ENCODE data around the gene TTC28. TPM values are rescaled to one million over a fixed set of nuclear protein-coding genes. Genes with fewer than 3 reads are reported as not detected.
"Not testable (repeated sequence)": the region's sequence is repeated elsewhere in the genome, so short reads cannot be mapped to it uniquely, and the experiment has no call there.

TTC28 gene
- total RNA-seq, 1 donor = 19.7 TPM

DNA sequence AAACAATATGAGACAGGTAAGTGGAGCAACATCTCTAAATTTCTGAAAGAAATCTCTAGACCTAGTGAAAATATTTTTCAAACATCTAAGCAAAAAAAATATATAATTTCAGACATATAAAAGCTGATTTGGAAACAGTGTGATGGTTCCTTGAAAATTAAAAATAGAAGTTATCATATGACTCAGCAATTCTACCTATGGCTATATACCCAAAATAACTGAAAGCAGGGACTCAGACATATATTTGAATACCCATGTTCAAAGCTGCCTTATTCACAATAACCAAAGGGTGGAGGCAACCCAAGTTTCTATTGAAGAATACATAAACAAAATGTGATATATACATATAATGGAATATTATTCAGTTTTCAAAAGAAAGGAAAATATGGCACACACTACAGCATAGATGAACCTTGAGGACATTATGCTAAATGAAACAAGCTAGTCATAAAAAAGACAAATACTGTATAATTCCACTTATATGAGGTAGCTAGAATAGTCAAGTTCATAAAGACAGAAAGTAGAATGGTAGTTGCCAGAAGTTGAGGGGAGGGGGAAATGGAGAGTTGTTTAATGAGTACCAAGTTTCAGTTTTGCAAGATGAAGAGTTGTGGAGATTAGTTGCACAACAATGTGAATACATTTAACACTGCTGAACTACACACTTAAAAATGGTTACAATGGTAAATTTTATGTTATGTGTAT lies 300.4 kb downstream of the TTC28 start:
- DNase-seq (ENCODE audit: low read depth in 2 of 3, low spot score in 2 of 3) = no peak

DNA sequence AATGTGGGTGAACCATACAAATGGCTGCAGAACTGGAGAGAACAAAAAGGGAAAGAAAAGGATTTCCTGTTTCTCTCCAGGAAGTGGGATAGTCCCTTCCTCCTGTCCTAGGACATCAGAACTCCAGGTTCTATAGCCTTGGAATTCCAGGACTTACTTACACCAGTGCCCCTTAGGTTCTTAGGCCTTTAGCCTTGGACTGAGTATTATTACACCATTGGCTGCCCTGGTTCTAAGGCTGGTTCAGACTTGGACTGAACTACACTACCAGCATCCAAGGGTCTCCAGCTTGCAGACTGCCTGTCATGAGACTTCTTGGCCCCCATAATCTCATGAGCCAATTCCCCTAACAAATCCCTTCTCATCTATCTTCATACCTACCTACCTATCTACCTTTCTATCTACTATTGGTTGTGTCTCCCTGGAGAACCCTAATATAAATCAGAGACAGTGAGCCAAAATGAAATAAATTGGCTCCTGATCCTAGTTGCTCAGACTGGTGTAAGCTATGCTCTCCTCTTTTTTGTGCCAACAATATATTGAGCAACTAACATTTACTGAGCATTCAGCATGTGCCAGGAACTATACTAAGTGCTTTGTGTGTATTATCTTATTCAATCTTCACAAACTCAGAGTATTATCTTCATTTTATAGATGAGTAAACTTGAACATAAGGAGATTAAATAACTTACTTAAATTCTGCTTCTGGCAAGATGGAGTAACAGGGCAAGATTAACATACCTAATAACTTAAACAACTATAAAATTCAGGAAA lies 303.7 kb downstream of the TTC28 start:
- no peak for DNase-seq (ENCODE audit: low read depth in 2 of 3, low spot score in 2 of 3)

DNA sequence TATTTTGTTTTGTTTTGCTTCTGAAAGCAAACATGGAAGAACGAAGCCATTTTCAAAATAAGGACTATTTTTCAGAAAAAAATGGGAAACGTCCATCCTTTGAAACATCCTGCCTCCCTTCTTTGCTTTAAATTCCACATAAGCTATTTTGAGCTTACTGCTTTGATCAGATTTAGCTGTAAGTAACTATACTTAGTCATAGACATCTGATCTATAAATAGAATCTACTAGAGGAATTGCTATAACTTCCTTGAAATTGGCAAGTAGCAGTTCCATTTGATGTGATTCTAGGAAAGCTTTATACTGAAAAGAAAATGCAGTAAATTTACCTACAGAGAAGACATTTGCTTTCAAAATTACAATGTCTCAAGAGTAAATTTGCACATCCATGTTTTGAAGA lies 305.8 kb downstream of the TTC28 start:
- DNase-seq (ENCODE audit: low read depth in 2 of 3, low spot score in 2 of 3) = peak in 1 of 3 donors; percentile 5

- DNase-seq (ENCODE audit: low read depth in 2 of 3, low spot score in 2 of 3) = peak in 1 of 3 donors; percentile 26
Measured at GRCh38 chr22:28369854-28370253, 309.8 kb downstream of the TTC28 start.

DNA sequence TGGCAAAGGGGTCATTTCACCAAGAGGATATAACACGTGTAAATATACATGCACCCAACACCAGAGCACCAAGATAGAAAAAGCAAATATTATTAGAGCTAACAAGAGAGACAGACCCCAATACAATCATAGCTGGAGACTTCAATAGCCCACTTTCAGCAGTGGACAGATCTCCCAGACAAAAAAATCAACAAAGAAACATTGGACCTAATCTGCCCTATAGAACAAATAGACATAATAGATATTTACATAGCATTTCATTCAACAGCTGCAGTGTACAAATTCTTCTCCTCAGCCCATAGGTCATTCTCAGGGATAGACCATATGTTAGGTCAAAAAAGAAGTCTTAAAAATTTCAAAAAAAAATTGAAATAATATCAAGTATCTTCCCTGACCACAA lies 312.8 kb downstream of the TTC28 start:
- DNase-seq (ENCODE audit: low read depth in 2 of 3, low spot score in 2 of 3) = no peak

DNA sequence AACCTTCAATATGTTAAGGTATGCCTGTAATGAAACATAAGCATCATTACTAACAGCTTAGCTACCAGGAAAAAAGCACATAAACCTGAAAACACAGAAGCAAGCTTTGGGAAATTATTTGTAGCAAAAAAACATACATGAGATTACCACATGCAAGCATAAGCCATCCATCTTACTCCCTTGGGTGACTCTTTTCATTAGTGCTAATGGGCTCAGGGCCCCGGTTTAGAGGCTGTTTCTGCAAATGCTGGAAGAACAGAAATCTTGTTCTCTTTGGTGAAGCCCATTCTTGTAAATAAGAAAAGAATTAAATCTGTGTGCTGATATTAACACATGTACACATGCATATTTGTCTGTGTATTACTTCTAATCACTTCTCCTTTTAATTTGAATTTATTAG lies 314.3 kb downstream of the TTC28 start:
- DNase-seq (ENCODE audit: low read depth in 2 of 3, low spot score in 2 of 3) = no peak

GRCh38 chr22:28364105-28364504 lies 315.5 kb downstream of the TTC28 start:
- not testable (repeated sequence) for DNase-seq (ENCODE audit: low read depth in 2 of 3, low spot score in 2 of 3)

DNA sequence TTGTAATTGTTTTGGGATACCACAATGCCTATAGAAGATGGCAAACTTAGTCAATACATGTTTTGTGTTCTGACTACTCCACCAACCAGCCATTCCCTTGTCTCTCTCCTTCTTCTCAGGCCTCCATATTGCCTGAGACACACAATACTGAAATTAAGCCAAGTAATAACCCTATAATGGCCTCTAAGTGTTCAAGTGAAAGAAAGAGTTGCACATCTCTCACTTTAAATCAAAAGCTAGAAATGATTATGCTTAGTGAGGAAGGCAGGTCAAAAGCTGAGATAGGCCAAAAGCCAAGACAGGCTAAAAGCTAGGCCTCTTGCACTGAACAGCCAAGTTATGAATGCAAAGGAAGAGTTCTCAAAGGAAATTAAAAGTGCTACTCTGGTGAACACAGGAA lies 318.7 kb downstream of the TTC28 start:
- no peak for DNase-seq (ENCODE audit: low read depth in 2 of 3, low spot score in 2 of 3)

DNA sequence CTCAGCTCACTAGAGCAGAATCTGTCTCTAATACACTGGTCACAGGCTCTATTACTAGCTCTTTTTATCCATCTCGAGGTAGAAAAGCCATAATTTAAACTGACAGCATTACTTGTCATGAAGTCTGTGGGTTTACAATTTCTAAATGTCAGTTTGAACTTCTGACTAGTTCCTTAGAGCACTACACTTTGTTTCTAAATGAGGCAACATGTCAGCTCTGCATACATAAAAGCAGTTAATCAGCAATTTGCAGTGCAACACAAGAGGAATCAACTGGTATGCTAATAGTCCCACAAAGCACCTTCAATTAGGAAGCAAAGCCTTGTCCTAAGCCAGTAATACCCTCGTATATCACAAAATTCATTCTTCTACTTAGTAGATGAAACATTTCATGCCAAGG lies 321.3 kb downstream of the TTC28 start:
- DNase-seq (ENCODE audit: low read depth in 2 of 3, low spot score in 2 of 3) = no peak

DNA sequence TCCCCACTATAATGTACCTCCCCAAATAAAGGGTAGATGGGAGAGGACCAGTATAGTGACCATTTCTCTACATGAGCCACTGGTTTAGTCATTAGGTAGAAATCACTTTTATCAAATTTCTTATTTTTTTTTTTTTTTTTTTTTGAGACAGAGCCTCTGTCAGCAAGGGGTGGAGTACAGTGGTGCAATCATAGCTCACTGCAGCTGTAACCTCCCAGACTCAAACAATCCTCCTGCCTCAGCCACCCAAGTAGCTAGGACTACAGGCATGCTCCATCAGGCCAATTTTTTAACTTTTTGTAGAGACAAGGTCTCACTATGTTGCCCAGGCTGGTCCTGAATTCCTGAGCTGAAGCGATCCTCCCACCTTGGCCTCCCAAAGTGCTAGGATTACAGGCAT lies 322.4 kb downstream of the TTC28 start:
- no peak for DNase-seq (ENCODE audit: low read depth in 2 of 3, low spot score in 2 of 3)

DNA sequence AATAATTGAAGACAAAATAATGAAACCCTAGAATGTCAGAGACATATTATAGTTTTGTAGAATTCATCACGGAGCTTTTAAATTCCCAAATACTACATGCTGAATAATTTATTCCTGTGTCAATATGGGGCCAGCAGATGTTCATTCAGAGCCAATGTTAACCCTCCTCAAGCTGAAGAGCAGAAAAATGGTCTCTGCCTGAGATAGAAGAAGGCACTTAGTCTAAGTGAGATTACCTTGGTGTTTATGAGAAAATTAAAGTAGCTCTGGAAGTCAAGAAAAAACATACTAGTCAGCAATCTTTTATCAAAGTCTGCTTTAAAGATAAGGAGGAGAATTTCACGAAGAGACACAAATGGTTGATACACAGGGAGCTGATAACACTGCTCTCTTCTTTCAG lies 328.2 kb downstream of the TTC28 start:
- no peak for DNase-seq (ENCODE audit: low read depth in 2 of 3, low spot score in 2 of 3)

- DNase-seq (ENCODE audit: low read depth in 2 of 3, low spot score in 2 of 3) = no peak
Measured at GRCh38 chr22:28348613-28349609, 330.7 kb downstream of the TTC28 start.

GRCh38 chr22:28346308-28346707 lies 333.3 kb downstream of the TTC28 start:
- no peak for DNase-seq (ENCODE audit: low read depth in 2 of 3, low spot score in 2 of 3)

GRCh38 chr22:28344918-28345703 lies 334.5 kb downstream of the TTC28 start:
- DNase-seq (ENCODE audit: low read depth in 2 of 3, low spot score in 2 of 3) = no peak

DNA sequence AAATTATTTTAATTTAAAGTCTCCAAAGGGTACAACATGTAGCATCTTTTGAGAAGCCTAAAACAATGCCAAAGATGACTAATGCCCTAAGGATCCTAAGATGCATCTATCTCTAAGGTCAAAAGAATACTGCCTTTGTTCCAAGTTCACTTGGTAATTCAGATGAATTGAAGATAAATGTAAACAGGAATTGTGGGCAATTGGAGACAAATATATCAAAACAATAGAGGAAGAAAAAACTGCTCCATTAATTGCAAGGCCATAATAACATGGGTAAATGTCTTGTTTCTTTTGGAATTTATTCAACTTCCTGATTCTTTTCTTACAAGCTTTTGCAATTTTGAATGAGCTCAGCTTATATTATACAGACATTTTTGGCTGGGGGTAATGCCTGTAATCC lies 338.6 kb downstream of the TTC28 start:
- peak in 1 of 3 donors; percentile 1 for DNase-seq (ENCODE audit: low read depth in 2 of 3, low spot score in 2 of 3)

DNA sequence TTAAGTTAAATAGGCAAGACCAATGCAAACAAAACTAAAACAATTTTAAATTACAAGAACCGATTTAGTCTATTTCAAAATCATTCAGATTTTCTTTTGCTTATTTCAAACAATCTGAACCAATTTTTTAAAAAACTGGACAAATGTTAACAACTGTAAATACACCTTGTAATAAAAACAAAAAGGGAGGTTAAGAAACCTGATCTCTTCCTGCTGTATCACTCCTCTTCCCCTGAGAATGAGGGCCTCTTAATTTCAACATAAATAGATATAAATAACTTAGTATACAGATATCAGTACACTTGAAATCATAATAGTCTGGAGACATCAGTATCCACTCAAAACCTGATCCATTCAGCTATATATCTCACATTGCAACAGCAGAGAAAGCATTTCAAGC lies 346.6 kb downstream of the TTC28 start:
- DNase-seq (ENCODE audit: low read depth in 2 of 3, low spot score in 2 of 3) = no peak

DNA sequence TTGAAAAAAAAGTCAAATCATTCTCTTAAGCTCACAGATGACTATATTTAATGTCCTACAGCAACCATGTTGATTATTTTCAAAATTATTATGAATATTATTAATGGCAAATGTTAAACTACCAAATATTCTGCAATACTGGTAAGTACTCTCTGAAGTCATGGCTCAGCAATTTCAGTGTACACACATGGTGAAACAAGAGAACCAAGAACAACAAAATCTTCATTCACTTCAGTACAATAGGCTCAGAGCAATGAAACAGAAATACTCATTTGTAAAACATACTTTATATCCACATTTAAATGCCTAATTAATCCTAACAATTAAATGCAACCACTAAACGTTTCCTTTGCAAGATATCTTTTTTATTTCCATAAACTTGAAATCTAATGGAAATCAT lies 347.2 kb downstream of the TTC28 start:
- DNase-seq (ENCODE audit: low read depth in 2 of 3, low spot score in 2 of 3) = no peak

DNA sequence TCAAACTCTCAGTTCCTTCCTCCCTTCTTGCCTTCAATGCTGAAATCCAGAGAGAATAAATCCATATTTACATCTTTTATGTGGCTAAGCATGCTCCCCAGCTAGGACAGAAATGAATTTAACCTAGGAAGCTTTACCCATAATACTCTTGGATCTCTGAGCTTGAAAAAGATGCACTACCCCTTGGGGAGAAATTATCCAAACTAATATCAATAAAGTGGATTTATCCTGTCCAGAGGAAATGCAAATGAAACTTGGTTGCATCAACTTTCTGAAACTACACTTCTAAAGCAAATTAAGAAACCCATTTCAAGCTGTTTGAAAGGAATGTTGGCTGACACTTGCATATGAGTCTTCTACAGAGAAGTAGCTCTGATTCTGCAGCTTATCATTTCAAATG lies 347.9 kb downstream of the TTC28 start:
- DNase-seq (ENCODE audit: low read depth in 2 of 3, low spot score in 2 of 3) = no peak

DNA sequence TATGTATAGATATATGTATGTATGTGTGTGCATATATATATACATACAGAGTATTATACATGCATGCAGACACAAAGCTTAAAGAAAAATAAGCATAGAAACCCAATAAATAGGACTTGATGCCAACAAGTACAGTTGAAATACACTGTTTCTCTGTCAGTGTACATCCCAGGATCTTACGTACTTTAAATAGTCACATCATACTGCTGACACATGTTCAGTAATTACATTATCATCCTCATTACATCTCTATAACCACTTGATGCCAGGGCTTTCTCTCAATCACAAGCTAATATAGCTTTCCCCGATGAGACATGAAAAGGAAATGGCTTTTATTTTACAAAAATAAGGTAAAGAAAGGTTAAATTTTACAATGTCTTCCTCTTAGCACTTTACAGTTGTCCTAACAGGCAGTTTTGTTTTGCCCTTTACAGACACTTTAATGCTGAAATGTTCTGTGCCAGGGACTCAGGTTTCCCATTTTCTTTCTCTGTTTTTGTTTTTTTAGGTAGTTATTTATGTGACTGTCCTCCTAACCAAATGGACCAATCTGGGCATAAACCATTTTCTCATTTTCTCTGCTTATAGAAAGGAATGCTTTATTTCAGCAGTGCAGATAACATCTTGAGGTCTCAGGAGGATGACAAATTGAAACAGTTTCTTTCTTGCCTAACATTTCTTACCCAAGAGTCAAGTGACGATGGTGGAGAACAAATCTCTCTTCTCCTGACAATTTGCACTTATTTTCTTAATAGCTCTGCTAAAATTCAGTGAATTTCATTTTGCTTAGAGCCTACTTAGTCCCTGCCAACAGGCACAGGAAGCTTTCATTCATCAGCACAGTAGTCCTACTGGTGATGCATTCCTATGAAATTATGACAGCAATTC lies 350.2 kb downstream of the TTC28 start:
- DNase-seq (ENCODE audit: low read depth in 2 of 3, low spot score in 2 of 3) = peak in 1 of 3 donors; percentile 12

Measured in hematopoietic multipotent progenitor cell (in vitro differentiated cells).